DOHH2 (cell line): ENCODE measurements around the gene MFF.

Experiments
- H3F3A ChIP-seq: fragments of 200-600 bp; sonication (generic), shearing (Covaris generic); 2 replicates; pipeline ENCODE4 v1.6.0; 2016; ENCODE audit warnings: antibody characterized with exemption, mild to moderate bottlenecking; ENCODE audit not compliant: control insufficient read depth, insufficient read depth
- H3K27ac ChIP-seq: fragments of 200-600 bp; sonication (generic); 2 replicates; pipeline ENCODE4 v1.5.1; 2014; ENCODE audit warnings: low read depth, mild to moderate bottlenecking, low read length, moderate library complexity
- H3K27me3 ChIP-seq: fragments of 200-600 bp; sonication (generic); 2 replicates; pipeline ENCODE4 v1.6.1; 2014; ENCODE audit warnings: mild to moderate bottlenecking, low read length, mixed read lengths; ENCODE audit not compliant: control insufficient read depth
- H3K36me3 ChIP-seq: fragments of 200-600 bp; sonication (generic); 2 replicates; pipeline ENCODE4 v1.6.1; 2014; ENCODE audit warnings: mild to moderate bottlenecking, low read length, moderate library complexity, mixed read lengths; ENCODE audit not compliant: control insufficient read depth
- H3K4me1 ChIP-seq: fragments of 200-600 bp; sonication (generic); 2 replicates; pipeline ENCODE4 v1.6.1; 2014; ENCODE audit warnings: mild to moderate bottlenecking, low read length, mixed read lengths; ENCODE audit not compliant: control insufficient read depth
- H3K4me2 ChIP-seq: fragments of 200-600 bp; sonication (generic); 2 replicates; pipeline ENCODE4 v1.6.0; 2014; ENCODE audit warnings: mild to moderate bottlenecking, low read length, moderate library complexity
- H3K4me3 ChIP-seq: fragments of 200-600 bp; sonication (generic); 2 replicates; pipeline ENCODE4 v1.5.1; 2014; ENCODE audit warnings: mild to moderate bottlenecking, low read length, mixed read lengths
- H3K79me2 ChIP-seq: fragments of 200-600 bp; sonication (generic); 2 replicates; pipeline ENCODE4 v1.6.1; 2014; ENCODE audit warnings: mild to moderate bottlenecking, low read length, mixed read lengths; ENCODE audit not compliant: control insufficient read depth
- H3K9me2 ChIP-seq: fragments of 200-600 bp; sonication (generic); replicated peaks from 2 replicates; pipeline ENCODE4 v1.6.1; 2014; ENCODE audit warnings: mild to moderate bottlenecking, low read length, mixed read lengths; ENCODE audit not compliant: control insufficient read depth
- H3K9me3 ChIP-seq: fragments of 200-600 bp; sonication (generic); 2 replicates; pipeline ENCODE4 v1.6.1; 2014; ENCODE audit warnings: antibody characterized with exemption, low read length, mixed read lengths; ENCODE audit not compliant: control insufficient read depth, insufficient read depth
- H4K20me1 ChIP-seq: fragments of 200-600 bp; sonication (generic); 2 replicates; pipeline ENCODE4 v1.6.0; 2014; ENCODE audit warnings: low read depth, mild to moderate bottlenecking, antibody characterized with exemption, low read length, moderate library complexity; ENCODE audit not compliant: control insufficient read depth, insufficient read depth
- CTCF ChIP-seq: fragments of 200-600 bp; sonication (generic); IDR thresholded peaks from one replicate; pipeline ENCODE4 v1.5.1; 2014; ENCODE audit warnings: antibody characterized with exemption, mild to moderate bottlenecking, low read depth, low read length; ENCODE audit not compliant: poor library complexity, severe bottlenecking
- EZH2phosphoT487 ChIP-seq: fragments of 200-600 bp; sonication (generic); IDR thresholded peaks from 2 replicates; pipeline ENCODE4 v1.6.1; 2017; ENCODE audit warnings: borderline replicate concordance, mild to moderate bottlenecking, antibody characterized with exemption, low read length, moderate library complexity, mixed read lengths

MFF gene

GRCh38 chr2:227347117-227347516 lies 22.1 kb downstream of the MFF start:
- TF ChIP-seq EZH2phosphoT487, result no peak
- TF ChIP-seq CTCF, result no peak
- H3K27me3 ChIP-seq, result no peaks in the 10 kb centered on the region
- H4K20me1 ChIP-seq, result no peaks in the 10 kb centered on the region
- peaks cover 42% of the 10 kb centered on the region for H3K36me3 ChIP-seq
- no peaks in the 10 kb centered on the region for H3K4me1 ChIP-seq
- no peaks in the 10 kb centered on the region for H3F3A ChIP-seq
- no peaks in the 10 kb centered on the region for H3K9me3 ChIP-seq
- H3K9me2 ChIP-seq, result no peaks in the 10 kb centered on the region
- H3K4me2 ChIP-seq, result no peak overlapping the region
- no peak overlapping the region for H3K4me3 ChIP-seq
- no peaks in the 10 kb centered on the region for H3K79me2 ChIP-seq
- H3K27ac ChIP-seq, result no peak overlapping the region

GRCh38 chr2:227348324-227348723 lies 23.3 kb downstream of the MFF start:
- Histone ChIP-seq H3K36me3 (peaks cover 32% of the 10 kb centered on the region), H3K79me2 (no peaks in the 10 kb centered on the region), H3K27me3 (no peaks in the 10 kb centered on the region), H3F3A (no peaks in the 10 kb centered on the region), H4K20me1 (no peaks in the 10 kb centered on the region), H3K9me2 (no peaks in the 10 kb centered on the region), H3K4me3 (no peak overlapping the region), H3K4me1 (no peaks in the 10 kb centered on the region), H3K27ac (no peak overlapping the region), H3K4me2 (no peak overlapping the region), H3K9me3 (no peaks in the 10 kb centered on the region)
- TF ChIP-seq EZH2phosphoT487, result no peak
- no peak for TF ChIP-seq CTCF

DNA sequence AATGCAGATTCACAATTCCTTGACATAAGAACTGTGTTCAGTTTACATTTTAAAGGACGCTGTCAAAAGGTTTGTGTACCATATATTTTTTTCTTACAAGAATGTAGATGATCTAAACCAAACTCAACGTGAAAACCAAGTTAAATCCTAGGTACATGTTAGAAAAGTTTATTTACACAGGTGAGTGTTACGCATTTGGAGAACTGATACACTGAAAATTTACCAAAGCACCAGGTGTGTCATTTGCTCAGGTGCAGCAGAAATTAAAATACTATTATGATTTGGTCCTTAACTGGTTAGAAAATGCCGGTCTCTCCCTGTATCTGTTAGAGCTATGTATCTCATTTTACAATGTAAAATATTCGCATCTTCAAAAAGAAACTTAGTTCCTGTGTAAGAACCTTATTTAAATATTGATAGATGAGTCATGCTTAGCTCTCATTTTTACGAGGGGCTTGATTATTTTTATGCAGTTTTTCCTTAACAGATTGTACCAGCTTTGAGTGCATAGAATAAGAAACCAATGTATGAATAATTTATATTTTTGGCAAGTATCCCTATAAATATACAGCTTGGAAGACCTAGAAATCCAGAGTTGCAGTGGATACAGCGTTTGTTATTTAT lies 25.1 kb downstream of the MFF start:
- Histone ChIP-seq H3K27ac (no peak overlapping the region), H3K27me3 (no peaks in the 10 kb centered on the region)

More for the DNA sequence above, 25.1 kb downstream of the MFF start:
- H3K9me3 ChIP-seq, result no peaks in the 10 kb centered on the region
- no peak overlapping the region for H3K4me3 ChIP-seq
- no peaks in the 10 kb centered on the region for H3K4me1 ChIP-seq
- peaks cover 26% of the 10 kb centered on the region for H3K36me3 ChIP-seq
- no peak overlapping the region for H3K4me2 ChIP-seq
- H4K20me1 ChIP-seq, result no peaks in the 10 kb centered on the region
- H3K9me2 ChIP-seq, result no peaks in the 10 kb centered on the region
- H3F3A ChIP-seq, result no peaks in the 10 kb centered on the region
- no peak for TF ChIP-seq CTCF
- no peak for TF ChIP-seq EZH2phosphoT487
- H3K79me2 ChIP-seq, result no peaks in the 10 kb centered on the region
